Keratinocyte (primary cell): ENCODE measurements around the gene FIBIN.

Experiments used
- EZH2 ChIP-seq: IDR thresholded peaks from one replicate; pipeline ENCODE4 v1.6.1; 2012; ENCODE audit warnings: inconsistent platforms, mild to moderate bottlenecking, low read length, moderate library complexity
- TF ChIP-seq, protein P1 (sequence below), 3 experiments: IDR thresholded peaks in 1 of 3; conservative IDR thresholded peaks in 1 of 3; optimal IDR thresholded peaks in 1 of 3; 2 replicates in 2 of 3; 3 replicates in 1 of 3; pipeline versions ENCODE3 to v1.5.1; 2011; ENCODE audit warnings: low read length in 3 of 3, mild to moderate bottlenecking in 3 of 3, moderate library complexity in 2 of 3, control low read depth in 1 of 3, inconsistent platforms in 1 of 3; ENCODE audit not compliant: insufficient read depth in 2 of 3; ENCODE audit errors: extremely low read depth in 1 of 3

DNA sequence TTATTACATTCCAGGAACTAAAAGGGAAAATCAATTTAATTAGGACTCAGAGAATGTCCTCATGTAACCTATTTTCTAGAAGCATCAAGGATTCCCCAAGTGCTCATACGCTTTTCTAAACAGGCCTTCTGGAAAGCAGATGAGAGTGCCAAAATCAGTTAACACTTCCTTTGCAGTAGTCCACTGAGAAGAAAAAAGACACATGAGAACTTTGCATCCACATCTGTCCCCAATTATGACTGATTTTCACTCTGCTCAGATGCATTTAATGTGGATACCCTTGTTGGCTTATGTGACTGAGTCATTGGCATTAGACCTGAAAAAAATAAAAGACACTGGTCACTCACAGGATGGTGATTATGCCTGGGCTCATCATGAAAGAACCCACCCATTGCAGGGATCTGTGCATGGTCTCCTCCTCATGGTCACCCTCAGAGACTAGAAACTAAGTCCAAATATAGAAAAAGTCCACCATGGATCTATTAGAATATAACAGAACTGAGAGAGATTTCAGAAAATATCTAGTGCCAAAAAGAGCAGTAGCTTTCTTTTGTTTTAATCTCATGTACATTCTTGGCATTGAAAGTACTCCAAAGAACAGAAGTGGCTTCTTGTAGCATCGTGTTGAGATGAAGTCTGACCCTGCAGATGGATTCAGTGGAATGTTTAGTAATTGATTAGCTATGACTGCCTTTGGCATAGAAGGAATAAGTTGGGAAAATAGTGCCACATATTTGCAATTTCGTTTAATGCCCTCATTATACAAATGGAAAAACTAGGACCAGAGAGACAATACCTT lies 48.8 kb upstream of the FIBIN start:
- TF ChIP-seq, protein P1, sequence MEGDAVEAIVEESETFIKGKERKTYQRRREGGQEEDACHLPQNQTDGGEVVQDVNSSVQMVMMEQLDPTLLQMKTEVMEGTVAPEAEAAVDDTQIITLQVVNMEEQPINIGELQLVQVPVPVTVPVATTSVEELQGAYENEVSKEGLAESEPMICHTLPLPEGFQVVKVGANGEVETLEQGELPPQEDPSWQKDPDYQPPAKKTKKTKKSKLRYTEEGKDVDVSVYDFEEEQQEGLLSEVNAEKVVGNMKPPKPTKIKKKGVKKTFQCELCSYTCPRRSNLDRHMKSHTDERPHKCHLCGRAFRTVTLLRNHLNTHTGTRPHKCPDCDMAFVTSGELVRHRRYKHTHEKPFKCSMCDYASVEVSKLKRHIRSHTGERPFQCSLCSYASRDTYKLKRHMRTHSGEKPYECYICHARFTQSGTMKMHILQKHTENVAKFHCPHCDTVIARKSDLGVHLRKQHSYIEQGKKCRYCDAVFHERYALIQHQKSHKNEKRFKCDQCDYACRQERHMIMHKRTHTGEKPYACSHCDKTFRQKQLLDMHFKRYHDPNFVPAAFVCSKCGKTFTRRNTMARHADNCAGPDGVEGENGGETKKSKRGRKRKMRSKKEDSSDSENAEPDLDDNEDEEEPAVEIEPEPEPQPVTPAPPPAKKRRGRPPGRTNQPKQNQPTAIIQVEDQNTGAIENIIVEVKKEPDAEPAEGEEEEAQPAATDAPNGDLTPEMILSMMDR (optimal IDR thresholded peaks at IDR 0.05 in 1 of 3, IDR thresholded peaks at IDR 0.05 in 1 of 3, conservative IDR thresholded peaks at IDR 0.05 in 1 of 3; ENCODE audit: extremely low read depth in 1 of 3, insufficient read depth in 2 of 3, low read length in 3 of 3) = no peak
- TF ChIP-seq EZH2 = no peak
